ENCODE results near the gene BCAR3.

Gene BCAR3

DNA sequence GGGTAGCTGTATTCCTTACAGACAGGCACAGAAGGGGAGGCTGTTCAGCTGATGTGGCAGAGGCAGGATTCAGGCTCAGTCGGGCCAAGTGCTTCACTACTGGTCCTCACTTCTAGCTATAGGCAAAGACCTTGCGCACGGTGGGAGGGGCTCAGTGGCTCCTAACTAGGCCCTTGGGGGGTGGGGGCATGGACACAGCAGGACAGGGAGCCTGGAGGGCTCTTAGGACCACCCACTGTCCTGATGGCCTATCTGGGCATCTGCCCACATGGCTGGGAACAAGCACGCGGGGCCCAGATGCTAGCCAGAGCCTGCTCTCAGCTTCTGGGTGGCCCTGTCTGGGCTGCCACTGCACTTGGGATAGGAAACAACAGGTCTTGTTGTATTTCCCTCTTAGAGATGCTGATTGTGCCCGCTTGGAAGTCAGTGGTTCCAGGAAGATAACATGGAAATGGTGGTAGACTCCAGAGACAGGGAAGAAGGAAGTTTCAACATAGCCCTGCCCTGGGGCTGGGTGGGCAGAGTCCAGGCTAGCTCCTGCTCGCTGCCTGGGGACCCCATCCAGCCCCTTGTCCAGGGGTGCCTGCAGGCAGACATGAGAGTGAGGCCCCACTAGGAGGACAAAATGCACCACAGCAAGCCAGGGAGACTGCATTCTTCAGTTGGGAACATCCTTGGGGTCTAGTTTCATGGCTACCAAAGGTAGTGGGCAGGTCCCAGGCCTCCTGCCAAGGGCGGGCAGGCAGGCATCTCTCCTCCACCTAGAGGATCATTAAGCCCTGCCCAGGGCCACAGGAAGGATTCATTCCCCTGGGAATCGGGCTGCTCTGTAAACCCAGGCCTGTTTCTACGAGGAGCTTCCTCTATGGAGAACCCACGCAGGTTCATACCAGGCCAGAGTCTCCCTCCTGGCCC lies 102.5 kb downstream of the BCAR3 start:
- no peak for DNase-seq (ENCODE audit: extremely low read depth, low read depth)
- TF ChIP-seq, protein P1, sequence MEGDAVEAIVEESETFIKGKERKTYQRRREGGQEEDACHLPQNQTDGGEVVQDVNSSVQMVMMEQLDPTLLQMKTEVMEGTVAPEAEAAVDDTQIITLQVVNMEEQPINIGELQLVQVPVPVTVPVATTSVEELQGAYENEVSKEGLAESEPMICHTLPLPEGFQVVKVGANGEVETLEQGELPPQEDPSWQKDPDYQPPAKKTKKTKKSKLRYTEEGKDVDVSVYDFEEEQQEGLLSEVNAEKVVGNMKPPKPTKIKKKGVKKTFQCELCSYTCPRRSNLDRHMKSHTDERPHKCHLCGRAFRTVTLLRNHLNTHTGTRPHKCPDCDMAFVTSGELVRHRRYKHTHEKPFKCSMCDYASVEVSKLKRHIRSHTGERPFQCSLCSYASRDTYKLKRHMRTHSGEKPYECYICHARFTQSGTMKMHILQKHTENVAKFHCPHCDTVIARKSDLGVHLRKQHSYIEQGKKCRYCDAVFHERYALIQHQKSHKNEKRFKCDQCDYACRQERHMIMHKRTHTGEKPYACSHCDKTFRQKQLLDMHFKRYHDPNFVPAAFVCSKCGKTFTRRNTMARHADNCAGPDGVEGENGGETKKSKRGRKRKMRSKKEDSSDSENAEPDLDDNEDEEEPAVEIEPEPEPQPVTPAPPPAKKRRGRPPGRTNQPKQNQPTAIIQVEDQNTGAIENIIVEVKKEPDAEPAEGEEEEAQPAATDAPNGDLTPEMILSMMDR (IDR thresholded peaks at IDR 0.05; ENCODE audit: low read depth, low read length) = no peak

DNA sequence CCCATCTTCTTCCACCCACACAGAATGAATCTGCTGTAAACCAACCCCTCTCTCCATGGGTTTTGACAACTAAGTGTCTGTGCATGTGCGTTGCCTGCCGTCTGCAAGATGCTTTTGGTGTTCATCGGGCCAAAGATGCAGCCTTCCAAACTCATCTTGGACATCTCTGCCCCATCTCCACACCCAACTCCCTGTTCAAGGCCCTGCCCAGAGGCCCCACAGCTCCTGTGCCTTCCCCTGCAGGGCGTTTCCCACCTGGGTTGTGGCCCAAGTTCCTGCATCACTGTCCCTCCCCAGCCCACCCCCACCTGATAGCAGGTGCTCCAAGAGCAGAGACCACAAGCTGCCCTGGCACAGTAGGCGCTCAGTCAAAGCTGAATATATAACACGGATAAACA lies 103.2 kb downstream of the BCAR3 start:
- no peak for DNase-seq (ENCODE audit: extremely low read depth, low read depth)
- TF ChIP-seq, protein P1 (IDR thresholded peaks at IDR 0.05; ENCODE audit: low read depth, low read length) = no peak

DNA sequence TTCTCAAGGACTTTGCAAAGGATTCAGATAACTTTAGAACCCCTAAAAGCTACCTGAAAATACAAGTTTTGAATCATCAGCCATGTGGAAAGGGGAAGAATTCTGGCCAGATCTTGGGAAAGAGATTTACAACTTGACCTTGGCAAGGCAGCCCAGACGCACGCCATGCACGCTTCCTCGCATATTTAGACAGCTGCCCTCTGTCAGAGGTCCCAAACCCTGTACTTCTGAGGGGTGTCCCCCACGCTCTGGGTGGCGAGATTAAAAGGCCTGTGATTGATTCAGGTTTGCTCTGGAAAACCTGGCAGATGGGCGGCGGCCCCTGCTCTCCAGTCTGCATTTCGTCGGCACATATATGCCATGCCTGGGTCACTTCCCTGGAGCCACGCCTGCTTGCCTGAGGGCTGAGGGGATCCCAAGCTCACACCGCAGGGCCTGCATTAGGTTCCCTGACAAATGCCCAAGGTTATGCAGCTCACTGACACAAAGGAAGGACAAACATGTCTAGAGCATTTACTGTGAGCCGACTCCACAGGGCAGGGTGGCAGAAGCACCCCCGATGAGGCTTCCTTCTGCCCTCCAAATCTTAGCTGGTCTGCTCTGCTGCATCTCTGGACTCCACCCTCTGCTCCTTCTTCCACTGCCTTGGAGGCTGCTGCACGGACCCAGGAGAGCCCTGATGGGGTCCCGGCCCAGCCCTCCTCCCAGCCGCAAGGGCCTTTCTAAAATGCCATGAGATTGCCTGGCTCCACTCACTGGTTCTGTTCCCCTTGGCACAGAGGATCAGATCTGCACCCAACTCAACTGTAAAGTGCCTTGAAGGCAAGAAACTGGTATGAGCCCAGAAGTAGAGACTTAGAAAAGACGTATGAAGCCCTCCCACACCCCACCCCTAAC lies 103.9 kb downstream of the BCAR3 start:
- TF ChIP-seq, protein P1 (IDR thresholded peaks at IDR 0.05; ENCODE audit: low read depth, low read length) = no peak
- DNase-seq (ENCODE audit: extremely low read depth, low read depth) = no peak

DNA sequence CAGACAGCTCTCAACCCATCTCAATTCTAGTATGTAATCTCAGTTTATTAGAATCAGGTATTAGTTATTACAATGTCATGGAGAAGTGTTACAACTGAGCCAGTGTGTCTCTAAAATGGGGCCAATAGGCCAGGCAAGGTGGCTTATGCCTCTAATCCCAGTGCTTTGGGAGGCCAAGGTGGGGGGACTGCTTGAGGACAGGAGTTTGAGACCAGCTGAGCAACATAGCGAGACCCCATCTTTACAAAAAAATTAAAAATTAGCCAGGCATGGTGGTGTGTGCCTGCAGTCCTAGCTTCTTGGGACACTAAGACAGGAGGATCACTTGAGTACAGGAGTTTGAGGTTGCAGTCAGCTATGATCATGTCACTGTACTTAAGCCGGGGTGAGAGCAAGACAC lies 104.9 kb downstream of the BCAR3 start:
- TF ChIP-seq, protein P1 (IDR thresholded peaks at IDR 0.05; ENCODE audit: low read depth, low read length) = no peak
- DNase-seq (ENCODE audit: extremely low read depth, low read depth) = no peak

DNA sequence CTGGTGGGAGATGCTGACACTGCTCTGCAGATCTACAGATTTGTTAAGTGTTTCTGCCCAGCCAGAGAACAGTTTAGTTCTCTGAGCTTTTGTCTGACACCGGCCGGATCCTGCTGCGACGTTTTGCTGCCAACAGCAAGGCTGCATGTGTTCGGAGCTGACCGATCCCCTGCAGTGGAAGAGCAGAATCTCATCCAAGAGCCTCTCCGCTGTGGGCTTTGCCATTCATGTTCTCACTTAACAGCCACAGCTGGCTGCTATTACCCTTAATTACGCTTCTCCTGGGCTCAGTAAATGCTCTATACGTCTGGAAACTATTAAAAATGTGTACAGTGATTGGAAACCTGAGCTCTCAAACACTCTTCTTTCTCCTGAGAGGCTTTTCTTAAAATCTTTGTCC lies 105.3 kb downstream of the BCAR3 start:
- DNase-seq (ENCODE audit: extremely low read depth, low read depth) = peak; percentile 64
- TF ChIP-seq, protein P1 (IDR thresholded peaks at IDR 0.05; ENCODE audit: low read depth, low read length) = no peak

DNA sequence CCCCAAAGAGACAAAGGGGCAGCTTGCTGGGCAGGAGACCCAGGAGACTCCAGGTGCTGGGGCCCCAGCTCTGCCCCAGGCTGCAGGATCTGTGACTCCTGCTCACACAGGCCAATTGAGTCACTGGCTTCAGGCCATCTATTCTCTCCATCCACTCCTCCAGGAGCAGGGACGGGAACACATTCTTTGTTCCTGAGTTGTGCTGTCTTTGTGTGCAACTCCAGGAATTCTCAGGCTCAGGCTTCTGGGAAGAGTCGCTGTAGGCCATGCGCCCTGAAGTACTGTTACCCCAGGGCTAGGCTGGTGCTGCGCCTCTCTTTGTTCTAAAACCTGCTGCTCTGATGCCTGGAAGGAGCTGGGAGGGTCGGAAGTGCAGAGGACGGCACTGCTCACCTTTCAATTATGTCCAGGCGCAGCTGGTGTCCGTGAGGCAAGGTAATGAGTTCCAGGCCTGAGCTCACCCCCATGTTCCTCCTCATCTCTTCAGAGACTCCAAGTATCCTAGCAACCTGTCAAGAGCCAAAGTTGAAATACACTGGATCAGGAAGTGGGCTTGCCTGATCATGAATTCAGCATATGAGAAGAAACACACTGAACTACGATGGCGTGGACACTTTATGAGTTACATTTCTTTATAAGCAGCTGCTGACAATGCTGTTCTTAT lies 105.9 kb downstream of the BCAR3 start:
- DNase-seq (ENCODE audit: extremely low read depth, low read depth) = no peak
- TF ChIP-seq, protein P1 (IDR thresholded peaks at IDR 0.05; ENCODE audit: low read depth, low read length) = no peak

Measured in AG09319 (cell line).